Epidermal melanocyte (primary cell): ENCODE results near the gene RAD51B.
"Not testable (repeated sequence)": the region's sequence is repeated elsewhere in the genome, so short reads cannot be mapped to it uniquely, and the experiment has no call there.

ENCODE experiments used
- DNase-seq: peaks from one replicate; pipeline ENCODE4 v3.0.0; 2011; ENCODE audit warnings: low spot score; ENCODE audit not compliant: insufficient read length

RAD51B gene

DNA sequence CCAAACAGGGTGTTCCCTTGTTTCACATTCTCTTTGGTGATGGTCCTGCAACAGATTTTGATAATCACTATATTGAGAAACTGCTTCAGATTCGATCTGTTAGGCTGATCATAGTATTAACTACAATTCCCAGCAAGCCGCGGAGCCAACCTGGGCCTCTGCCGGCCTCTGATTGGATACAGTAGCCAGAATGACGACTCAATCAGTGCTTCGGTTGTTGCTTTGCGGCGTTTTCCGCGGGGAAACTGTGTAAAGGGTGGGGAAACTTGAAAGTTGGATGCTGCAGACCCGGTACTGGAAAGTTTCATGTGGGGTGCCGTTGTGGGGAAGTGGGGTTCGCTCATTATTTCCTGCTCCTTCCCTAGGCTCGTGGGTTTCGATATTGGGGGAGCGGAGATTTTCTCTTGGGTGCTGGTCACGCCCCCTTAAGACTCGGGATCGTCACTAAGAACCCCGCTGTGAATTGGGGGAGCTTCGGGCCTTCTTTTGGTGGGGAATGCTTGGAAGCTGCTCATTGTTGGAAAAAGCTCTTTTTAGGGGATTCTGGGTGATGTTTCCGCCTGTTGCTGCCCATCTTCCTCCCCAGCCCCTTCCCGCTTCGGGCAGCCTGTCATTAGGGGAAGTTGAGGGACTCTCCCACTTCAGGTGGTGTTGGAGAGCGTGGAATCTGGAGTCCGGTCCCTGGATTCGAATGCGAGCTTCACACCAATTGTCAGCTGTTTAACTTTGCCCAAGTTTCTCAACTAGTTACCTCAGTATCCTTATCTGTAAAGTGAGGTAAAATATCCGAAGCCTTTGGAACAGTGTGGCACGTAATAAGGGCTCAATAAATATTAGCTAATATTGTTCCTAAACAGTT lies at the start of gene RAD51B:
RAD51B (plus strand) TSS at position 217 of the 859 bp plus-strand sequence.
- DNase-seq: peak; percentile 66

DNA sequence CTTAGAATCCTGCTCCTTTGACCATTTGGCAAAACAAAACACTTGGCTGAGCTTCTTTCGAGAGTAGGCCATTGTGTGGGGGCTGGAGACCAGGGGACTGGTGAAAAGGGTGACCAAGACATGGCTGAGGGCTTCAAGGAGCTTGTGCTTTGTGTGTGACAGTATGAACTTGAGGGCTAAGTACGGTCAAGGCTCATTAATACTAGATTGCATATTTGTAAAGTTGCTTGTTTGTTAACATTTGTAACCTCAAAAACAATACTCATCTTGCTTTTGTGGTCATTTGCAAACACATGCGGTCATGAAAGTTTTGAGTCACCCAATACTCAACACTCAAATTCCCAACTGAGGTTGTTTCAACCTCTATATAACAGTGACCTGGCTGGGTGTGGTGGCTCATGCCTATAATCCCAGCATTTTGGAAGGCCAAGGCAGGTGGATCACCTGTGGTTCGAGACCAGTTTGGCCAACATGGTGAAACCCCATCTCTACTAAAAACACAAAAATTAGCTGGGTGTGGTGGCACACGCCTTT lies 45.7 kb upstream of the RAD51B start:
- no peak for DNase-seq

DNA sequence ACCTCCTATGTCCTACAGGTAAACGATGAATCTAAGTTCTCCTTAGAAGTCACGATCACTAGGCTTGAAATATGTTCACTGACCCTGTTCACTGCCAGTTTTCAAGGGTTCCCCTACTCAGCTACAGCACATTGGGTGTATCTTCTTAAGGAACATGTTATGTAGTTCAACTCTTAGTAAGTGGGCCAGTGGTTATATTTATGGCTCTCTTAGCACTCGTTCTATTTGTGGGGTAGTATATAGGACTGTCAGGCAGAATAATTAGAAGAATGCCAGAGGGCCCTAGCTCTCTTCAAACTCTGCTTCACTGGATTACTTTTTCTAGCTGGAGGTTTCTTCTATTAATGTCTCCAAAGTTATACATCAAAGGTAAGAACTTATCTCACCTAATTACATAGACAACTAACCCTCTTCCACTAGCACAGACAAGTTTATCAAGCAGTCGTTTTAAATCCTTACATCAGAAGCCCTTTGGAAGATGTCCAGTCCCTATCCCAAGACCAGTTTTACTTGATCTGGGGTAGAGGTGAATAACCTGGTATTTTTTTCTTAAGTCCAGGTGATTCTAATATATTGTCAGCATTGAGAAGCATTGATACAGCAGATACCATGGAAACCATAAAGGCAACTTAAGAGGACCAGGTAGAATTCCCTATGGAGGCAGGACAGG lies 42.8 kb upstream of the RAD51B start:
- DNase-seq: no peak

- no peak for DNase-seq
These were observed 40.8 kb upstream of the RAD51B start for GRCh38 chr14:67778792-67779191.

- no peak for DNase-seq
These were observed 37.5 kb upstream of the RAD51B start for GRCh38 chr14:67782090-67782489.

DNA sequence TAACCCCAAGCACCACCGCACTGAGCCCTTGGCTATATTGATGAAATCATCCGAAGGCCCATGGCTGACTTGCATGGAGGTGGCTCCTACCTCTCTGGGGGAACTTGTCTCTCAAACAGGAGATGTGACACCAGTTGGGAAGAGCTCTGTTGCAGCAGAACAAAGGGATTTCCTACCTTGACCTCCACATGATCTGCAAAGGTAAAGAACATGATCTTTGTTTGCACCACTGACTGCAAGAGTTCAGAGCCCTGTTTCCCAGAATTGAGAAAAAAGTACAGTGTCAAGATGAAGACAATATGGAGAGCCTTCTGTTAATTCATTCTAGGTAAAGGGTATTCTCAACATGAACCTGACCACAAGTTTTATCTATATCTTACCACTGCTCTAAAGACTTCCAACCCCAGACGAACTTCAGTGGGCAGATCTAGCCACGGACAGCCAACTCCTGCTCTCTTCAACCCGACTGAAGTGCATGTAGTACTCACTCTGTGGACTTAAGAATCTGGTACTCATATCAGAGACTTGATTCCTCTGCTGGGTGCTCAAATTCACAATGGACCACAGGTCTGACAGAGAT lies 35.2 kb upstream of the RAD51B start:
- no peak for DNase-seq

DNA sequence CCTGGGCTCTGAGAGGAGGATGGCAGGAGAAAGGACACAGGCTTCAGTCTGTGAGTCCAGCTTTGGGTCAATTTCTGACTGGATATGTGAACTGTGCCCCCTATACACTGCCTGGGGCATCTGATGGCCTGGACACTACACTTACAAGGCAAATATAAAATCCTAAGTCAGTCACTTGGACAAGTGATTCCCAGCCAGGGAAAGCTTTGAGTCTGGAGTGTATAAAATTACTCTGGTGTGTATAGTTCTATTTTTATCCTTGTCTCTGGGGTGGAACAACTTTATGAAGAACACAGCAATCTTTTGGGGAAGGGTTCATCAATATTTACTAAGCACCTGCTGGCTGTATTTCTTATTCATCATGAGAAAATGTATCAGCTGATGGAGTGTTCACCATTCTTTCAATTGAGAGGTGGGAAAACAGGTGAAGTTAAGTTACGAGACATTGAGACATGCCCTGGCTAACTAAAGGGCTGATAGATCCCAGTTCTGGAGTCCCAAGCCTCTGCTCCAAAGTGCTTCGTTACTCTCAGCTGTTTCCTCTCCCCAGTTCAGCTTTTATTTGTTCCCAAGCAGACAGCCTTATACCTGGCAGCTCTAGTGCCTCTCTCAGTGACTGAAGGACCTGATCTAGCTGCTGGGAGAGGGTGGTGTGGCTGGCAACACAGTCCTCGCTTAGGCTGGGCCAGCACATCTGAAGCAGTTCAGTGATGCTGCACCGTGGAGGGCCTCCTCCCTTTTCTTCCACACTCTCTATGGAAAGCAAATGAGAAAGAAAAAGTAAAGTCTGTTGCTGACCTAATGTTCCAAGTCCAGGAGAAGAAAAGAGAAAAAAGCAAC lies 34.1 kb upstream of the RAD51B start:
- DNase-seq: no peak

- DNase-seq: no peak
These were observed 31.9 kb upstream of the RAD51B start for GRCh38 chr14:67787673-67788072.

DNA sequence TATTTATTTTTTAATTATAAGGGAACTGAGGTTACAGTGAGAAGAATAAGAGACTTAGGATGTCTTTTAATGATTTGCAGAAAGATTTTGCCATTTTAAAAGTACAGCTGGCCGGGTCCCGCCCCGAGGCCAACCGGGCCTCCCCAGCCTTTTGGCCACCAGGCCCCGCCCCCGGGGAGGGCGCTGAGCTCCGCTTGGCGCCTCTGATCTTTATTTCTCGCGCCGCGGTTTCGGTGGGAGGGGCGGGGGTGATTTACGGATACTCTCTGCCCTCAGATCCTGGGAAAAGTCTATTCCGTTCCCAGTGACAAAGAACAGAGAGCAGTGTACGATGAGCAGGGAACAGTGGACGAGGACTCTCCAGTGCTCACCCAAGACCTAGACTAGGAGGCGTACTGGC lies 20.8 kb upstream of the RAD51B start:
- no peak for DNase-seq

DNA sequence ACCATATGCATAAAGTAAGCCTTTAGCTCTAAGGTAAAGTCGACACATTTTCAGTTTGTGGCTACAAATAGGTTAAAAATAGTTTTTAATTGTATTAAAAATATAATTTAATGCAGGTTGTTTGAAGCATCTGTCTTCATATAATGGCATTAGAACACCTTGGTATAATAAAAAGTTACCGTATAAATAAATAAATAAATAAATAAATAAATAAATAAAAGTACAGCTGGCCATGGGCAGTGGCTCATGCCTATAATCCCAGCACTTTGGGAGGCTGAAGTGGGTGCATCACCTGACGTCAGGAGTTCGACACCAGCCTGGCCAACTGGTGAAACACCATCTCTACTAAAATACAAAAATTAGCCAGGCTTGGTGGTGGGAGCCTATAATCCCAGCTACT lies 18.8 kb upstream of the RAD51B start:
- no peak for DNase-seq

DNA sequence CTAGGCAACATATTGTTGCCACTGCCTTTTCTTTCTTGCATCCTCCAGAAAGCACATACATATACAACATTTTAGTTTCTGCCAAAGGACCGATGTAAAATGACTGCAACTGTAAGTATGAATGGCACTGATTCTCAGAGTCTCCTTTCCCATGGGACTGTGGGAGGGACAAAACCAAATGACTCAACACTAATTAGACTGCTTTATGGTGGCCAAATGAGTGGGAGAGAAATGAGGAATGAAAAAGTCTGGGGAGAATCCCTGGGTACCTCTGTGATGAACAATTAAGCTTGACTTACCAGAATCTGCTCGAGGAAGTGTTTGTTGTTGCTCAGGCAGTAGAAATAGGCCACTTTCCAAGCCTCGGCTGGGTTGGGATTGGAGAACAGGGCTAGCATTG lies 13.3 kb upstream of the RAD51B start:
- DNase-seq: no peak

DNA sequence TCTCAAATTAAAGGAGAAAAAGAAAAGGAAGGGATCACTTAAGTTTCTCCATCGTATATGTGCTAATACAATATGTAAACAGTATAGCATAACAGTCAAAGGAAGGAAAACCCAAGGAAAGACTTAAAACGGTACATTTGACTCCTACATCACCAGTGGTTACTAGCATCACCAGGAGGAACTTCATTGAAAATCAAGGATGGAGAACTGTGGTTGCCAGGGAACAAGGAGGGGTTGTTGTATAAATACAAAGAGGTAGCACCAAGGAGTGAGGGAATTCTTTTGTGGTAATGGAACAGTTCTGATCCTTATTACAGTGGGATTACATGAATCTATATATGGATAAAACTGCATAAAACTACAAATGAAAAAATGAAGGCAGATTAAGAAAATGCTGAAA lies 4.8 kb upstream of the RAD51B start:
- DNase-seq: no peak

GRCh38 chr14:67815573-67816225 lies 3.9 kb upstream of the RAD51B start:
- DNase-seq: no peak

- peak; percentile 77 for DNase-seq
These were observed 3.1 kb upstream of the RAD51B start, which contains the start of gene ZFYVE26 for GRCh38 chr14:67816326-67817002. Gene ZFYVE26, minus strand, starts transcription at chr14:67816590. Its CDS starts 627 bp downstream, at chr14:67815963.

- no peak for DNase-seq
These were observed 1.7 kb upstream of the RAD51B start for GRCh38 chr14:67817750-67818438.

GRCh38 chr14:67818476-67818875 lies 1.1 kb upstream of the RAD51B start:
- not testable (repeated sequence) for DNase-seq

DNA sequence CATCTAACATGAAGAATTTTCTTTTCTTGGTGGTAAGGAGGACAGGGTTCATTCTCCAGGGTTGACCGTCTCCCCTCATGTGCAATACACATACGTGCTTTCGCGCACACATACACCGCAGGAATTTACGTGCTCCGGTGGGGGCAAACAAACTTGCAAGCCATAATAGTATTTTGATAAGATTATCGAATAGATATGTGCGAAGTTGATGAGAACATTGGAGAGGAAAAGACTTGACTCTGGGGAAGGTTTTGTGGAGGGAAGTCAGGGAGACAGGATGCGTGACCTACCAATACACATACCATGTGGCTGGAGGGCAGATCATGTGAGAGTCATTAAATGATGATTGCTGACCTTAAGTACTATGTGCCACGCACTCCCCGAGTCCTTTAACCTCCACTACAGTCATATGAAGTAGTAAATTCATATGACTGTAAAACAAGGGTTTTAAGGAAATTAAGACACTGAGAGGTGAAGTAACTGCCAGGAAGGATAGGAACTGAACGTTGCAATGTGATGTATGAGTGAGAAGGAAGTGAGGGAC lies 921 bp downstream of the RAD51B start:
- DNase-seq: peak; percentile 42

DNA sequence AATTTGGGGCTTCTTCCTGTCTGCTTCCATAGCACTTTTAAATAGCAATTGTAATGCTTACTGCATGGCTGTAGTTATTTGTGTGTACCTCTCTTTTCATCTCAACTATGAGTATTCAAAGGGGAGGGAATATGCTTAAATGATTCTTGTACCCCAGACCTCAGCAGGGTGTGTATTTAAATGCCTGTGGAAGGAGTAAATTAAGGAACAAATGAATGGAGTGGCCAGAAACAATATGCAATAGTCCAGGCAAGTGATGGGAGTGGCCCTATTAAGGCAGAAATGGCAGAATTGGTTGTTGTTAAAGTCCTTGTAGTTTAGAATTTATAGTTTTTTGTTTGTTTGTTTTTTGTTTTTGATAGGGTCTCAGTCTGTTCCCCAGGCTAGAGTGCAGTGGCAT lies 1.5 kb downstream of the RAD51B start:
- DNase-seq: no peak

DNA sequence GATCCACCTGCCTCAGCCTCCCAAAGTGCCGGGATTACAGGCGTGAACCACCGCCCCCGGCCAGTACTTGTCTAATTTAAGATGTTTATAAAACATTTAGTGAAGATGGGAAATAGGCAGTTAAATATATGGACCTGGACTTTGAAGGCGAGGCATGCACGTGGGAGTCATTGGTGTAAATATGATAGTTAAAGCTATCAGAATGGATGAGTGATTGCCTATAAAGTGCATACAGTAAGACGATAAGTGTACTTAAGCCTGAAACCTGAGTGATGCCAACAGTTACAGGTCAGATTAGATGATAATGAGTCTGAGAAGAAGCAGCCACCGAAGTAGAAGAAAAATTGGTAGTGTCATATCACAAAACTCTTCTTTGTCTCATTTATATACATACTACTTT lies 11.5 kb downstream of the RAD51B start:
- no peak for DNase-seq
